H7 (cell line): ENCODE data around the gene KCNQ1OT1. TPM values are rescaled to one million over a fixed set of nuclear protein-coding genes. Genes with fewer than 3 reads are reported as not detected.
A peak's percentile ranks its signal among the peaks of the same experiment; 100 is the strongest.

Experiments
- DNase-seq: peaks from one replicate; pipeline ENCODE4 v3.0.0; 2012
- H3K27me3 ChIP-seq: 2 replicates; pipeline ENCODE4 v1.6.0; 2011; ENCODE audit warnings: mild to moderate bottlenecking, low read length; ENCODE audit not compliant: control insufficient read depth, insufficient read depth
- H3K36me3 ChIP-seq: replicated peaks from 2 replicates; pipeline ENCODE4 v1.5.1; 2011; ENCODE audit warnings: low read length; ENCODE audit not compliant: control insufficient read depth, insufficient read depth
- H3K4me3 ChIP-seq: 2 replicates; pipeline ENCODE4 v1.5.1; 2011; ENCODE audit warnings: low read depth, mild to moderate bottlenecking, control low read depth, low read length, moderate library complexity; ENCODE audit not compliant: insufficient read depth
- total RNA-seq: library from RNA; depleted of rRNA; stranded (reverse); fragments of >200 nt; shearing (Covaris generic); gene quantifications from 2 replicates; pipeline ENCODE4 v1.2.3, GENCODE V29; 2014

Gene KCNQ1OT1
- total RNA-seq, 1 experiment from 2014 or later: 0.83 TPM

GRCh38 chr11:2704896-2705606, 5.3 kb upstream of the KCNQ1OT1 start:
- Histone ChIP-seq H3K27me3 (peaks cover 25% of the 10 kb centered on the region), H3K4me3 (no peak overlapping the region), H3K36me3 (no peaks in the 10 kb centered on the region)
- DNase-seq: peak; percentile 42

GRCh38 chr11:2704356-2704755, 4.6 kb upstream of the KCNQ1OT1 start:
- H3K4me3 ChIP-seq: no peak overlapping the region
- H3K27me3 ChIP-seq: peaks cover 25% of the 10 kb centered on the region
- no peaks in the 10 kb centered on the region for H3K36me3 ChIP-seq
- DNase-seq: no peak

- peaks cover 24% of the 10 kb centered on the region for H3K27me3 ChIP-seq
- DNase-seq: peak; percentile 79
Observed at GRCh38 chr11:2703363-2704141, 3.8 kb upstream of the KCNQ1OT1 start.

GRCh38 chr11:2702771-2703362, 3.1 kb upstream of the KCNQ1OT1 start:
- no peaks in the 10 kb centered on the region for H3K36me3 ChIP-seq
- peaks cover 21% of the 10 kb centered on the region for H3K27me3 ChIP-seq
- no peak overlapping the region for H3K4me3 ChIP-seq
- peak; percentile 70 for DNase-seq

More at GRCh38 chr11:2703363-2704141, 3.8 kb upstream of the KCNQ1OT1 start:
- no peak overlapping the region for H3K4me3 ChIP-seq
- H3K36me3 ChIP-seq: no peaks in the 10 kb centered on the region

GRCh38 chr11:2701898-2702434, 2.2 kb upstream of the KCNQ1OT1 start:
- H3K36me3 ChIP-seq: no peaks in the 10 kb centered on the region
- H3K27me3 ChIP-seq: peaks cover 20% of the 10 kb centered on the region
- H3K4me3 ChIP-seq: no peak overlapping the region
- DNase-seq: no peak

GRCh38 chr11:2701230-2701629, 1.4 kb upstream of the KCNQ1OT1 start:
- Histone ChIP-seq H3K27me3 (peaks cover 16% of the 10 kb centered on the region), H3K36me3 (no peaks in the 10 kb centered on the region), H3K4me3 (no peak overlapping the region)
- DNase-seq: peak; percentile 47

GRCh38 chr11:2700415-2701211, 819 bp upstream of the KCNQ1OT1 start:
- no peaks in the 10 kb centered on the region for H3K36me3 ChIP-seq
- peaks cover 16% of the 10 kb centered on the region for H3K27me3 ChIP-seq
- DNase-seq: peak; percentile 90
- peak overlapping the region; percentile 50 for H3K4me3 ChIP-seq

- peak; percentile 68 for DNase-seq
Observed at GRCh38 chr11:2699185-2699530, 636 bp downstream of the KCNQ1OT1 start.

GRCh38 chr11:2698386-2699184, 1.2 kb downstream of the KCNQ1OT1 start:
- peak; percentile 70 for DNase-seq
- peaks cover 10% of the 10 kb centered on the region for H3K27me3 ChIP-seq
- peak overlapping the region; percentile 71 for H3K4me3 ChIP-seq
- H3K36me3 ChIP-seq: no peaks in the 10 kb centered on the region

More at GRCh38 chr11:2699185-2699530, 636 bp downstream of the KCNQ1OT1 start:
- Histone ChIP-seq H3K4me3 (peak overlapping the region; percentile 71), H3K27me3 (peaks cover 10% of the 10 kb centered on the region), H3K36me3 (no peaks in the 10 kb centered on the region)

- H3K4me3 ChIP-seq: peak overlapping the region; percentile 71; the same call in 1 of the 2 replicates
- H3K36me3 ChIP-seq: no peaks in the 10 kb centered on the region
- H3K27me3 ChIP-seq: peaks cover 5% of the 10 kb centered on the region; the same call in 1 of the 2 replicates
- DNase-seq: no peak
Observed at GRCh38 chr11:2697866-2698265, 1.9 kb downstream of the KCNQ1OT1 start.

- Histone ChIP-seq H3K4me3 (no peak overlapping the region), H3K36me3 (no peaks in the 10 kb centered on the region), H3K27me3 (peaks cover 3% of the 10 kb centered on the region; the same call in 1 of the 2 replicates)
- no peak for DNase-seq
Observed at GRCh38 chr11:2696455-2696854, 3.3 kb downstream of the KCNQ1OT1 start.

GRCh38 chr11:2694995-2695939, 4.5 kb downstream of the KCNQ1OT1 start:
- no peak for DNase-seq
- H3K4me3 ChIP-seq: no peak overlapping the region

More at GRCh38 chr11:2694995-2695939, 4.5 kb downstream of the KCNQ1OT1 start:
- peaks cover 1% of the 10 kb centered on the region; the same call in 1 of the 2 replicates for H3K27me3 ChIP-seq
- no peaks in the 10 kb centered on the region for H3K36me3 ChIP-seq
